BE2C (cell line): ENCODE results near the gene CSF1R.

Experiments
- DNase-seq: peaks from one replicate; pipeline ENCODE4 v3.0.0-alpha.2; 2020
- H3K27me3 ChIP-seq: fragments of 250-450 bp; sonication (Bioruptor Pico); 2 replicates; pipeline ENCODE4 v1.5.1; 2020; ENCODE audit warnings: mild to moderate bottlenecking
- H3K36me3 ChIP-seq: fragments of 250-450 bp; sonication (Bioruptor Pico); 2 replicates; pipeline ENCODE4 v1.5.1; 2020; ENCODE audit warnings: mild to moderate bottlenecking
- H3K4me1 ChIP-seq: fragments of 250-450 bp; sonication (Bioruptor Pico); 2 replicates; pipeline ENCODE4 v1.5.1; 2020
- H3K4me3 ChIP-seq: 2 replicates; pipeline ENCODE4 v1.5.1; 2011; ENCODE audit warnings: low read depth, low read length
- H3K9me3 ChIP-seq: fragments of 250-450 bp; sonication (Bioruptor Pico); 2 replicates; pipeline ENCODE4 v1.5.1; 2020
- TF ChIP-seq, protein P1 (sequence below): IDR thresholded peaks from 2 replicates; pipeline ENCODE4 v1.5.1; 2012; ENCODE audit warnings: mild to moderate bottlenecking, low read depth, low read length

The CSF1R gene

DNA sequence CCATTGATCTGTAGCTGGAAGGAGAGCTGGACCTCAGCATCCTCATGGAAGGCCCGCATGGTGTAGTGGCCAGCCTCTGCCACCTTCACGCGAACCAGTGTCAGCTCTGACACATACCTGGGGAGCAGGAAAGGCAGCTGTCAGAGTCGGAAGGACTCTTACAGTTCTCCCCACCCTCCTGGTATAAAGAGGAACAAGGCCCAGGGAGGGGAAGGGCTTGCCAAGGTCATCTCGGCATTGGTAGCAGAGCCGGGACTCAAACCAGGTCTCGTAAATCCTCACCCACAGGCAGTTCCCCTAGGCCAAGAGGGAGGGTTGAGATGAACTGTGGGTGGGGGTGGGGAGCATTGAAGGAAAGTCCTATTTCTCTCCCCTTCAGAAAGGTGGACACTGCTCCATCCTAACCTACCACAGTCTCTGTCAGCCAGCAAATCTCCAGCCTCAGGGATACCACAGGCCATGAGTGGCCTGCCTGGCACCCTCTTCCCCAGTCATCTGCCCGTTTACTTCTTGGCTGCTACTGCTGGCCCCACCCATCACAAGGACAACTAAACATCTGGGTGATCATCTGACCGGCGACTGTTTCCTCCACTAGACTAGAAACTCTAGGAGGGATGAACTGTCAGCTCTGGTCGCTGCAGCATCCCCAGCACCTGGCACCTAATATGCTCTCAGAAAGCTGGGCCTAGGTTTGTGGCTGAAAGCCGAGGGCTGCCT, 45.8 kb upstream of the CSF1R start:
- H3K27me3 ChIP-seq, result no peaks in the 10 kb centered on the region
- H3K9me3 ChIP-seq, result no peaks in the 10 kb centered on the region
- H3K4me3 ChIP-seq, result no peak overlapping the region
- no peak for DNase-seq
- H3K36me3 ChIP-seq, result peaks cover 24% of the 10 kb centered on the region
- H3K4me1 ChIP-seq, result peaks cover under 1% of the 10 kb centered on the region; the same call in 1 of the 2 replicates
- TF ChIP-seq, protein P1, sequence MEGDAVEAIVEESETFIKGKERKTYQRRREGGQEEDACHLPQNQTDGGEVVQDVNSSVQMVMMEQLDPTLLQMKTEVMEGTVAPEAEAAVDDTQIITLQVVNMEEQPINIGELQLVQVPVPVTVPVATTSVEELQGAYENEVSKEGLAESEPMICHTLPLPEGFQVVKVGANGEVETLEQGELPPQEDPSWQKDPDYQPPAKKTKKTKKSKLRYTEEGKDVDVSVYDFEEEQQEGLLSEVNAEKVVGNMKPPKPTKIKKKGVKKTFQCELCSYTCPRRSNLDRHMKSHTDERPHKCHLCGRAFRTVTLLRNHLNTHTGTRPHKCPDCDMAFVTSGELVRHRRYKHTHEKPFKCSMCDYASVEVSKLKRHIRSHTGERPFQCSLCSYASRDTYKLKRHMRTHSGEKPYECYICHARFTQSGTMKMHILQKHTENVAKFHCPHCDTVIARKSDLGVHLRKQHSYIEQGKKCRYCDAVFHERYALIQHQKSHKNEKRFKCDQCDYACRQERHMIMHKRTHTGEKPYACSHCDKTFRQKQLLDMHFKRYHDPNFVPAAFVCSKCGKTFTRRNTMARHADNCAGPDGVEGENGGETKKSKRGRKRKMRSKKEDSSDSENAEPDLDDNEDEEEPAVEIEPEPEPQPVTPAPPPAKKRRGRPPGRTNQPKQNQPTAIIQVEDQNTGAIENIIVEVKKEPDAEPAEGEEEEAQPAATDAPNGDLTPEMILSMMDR, result no peak

GRCh38 chr5:150131461-150131860, 45.1 kb upstream of the CSF1R start:
- DNase-seq, result no peak
- Histone ChIP-seq H3K27me3 (no peaks in the 10 kb centered on the region), H3K36me3 (peaks cover 21% of the 10 kb centered on the region), H3K9me3 (no peaks in the 10 kb centered on the region), H3K4me1 (no peaks in the 10 kb centered on the region), H3K4me3 (no peak overlapping the region)
- TF ChIP-seq, protein P1, result no peak

DNA sequence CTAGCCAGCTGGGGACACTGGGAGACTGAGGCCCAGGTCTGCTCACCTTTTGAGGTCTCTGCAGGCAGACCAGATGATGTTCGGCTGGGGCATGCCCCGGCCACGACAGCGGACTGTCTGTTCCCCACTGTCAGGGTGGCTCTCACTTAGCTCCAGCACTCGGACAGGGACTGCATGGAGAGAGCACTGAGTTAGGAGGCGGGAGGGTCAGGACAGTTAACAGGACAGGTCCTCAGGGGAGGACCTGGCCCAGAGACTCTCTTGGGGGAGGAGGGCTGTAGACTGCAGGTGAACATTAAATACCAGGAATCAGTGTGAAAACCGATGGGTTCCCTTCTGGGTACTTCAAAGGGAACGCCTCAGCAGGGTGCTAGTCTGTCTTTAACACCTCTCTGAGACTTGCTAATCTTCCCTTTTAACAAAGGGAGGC, 44.2 kb upstream of the CSF1R start:
- TF ChIP-seq, protein P1, result no peak
- H3K4me1 ChIP-seq, result no peaks in the 10 kb centered on the region
- H3K27me3 ChIP-seq, result no peaks in the 10 kb centered on the region
- H3K36me3 ChIP-seq, result peaks cover 21% of the 10 kb centered on the region
- no peak overlapping the region for H3K4me3 ChIP-seq
- no peak for DNase-seq
- no peaks in the 10 kb centered on the region for H3K9me3 ChIP-seq

GRCh38 chr5:150129813-150130492, 43.6 kb upstream of the CSF1R start:
- peaks cover 24% of the 10 kb centered on the region for H3K36me3 ChIP-seq
- no peaks in the 10 kb centered on the region for H3K4me1 ChIP-seq
- TF ChIP-seq, protein P1, result peak; percentile 97
- H3K4me3 ChIP-seq, result no peak overlapping the region
- H3K9me3 ChIP-seq, result no peaks in the 10 kb centered on the region
- peak; percentile 75 for DNase-seq
- no peaks in the 10 kb centered on the region for H3K27me3 ChIP-seq

- Histone ChIP-seq H3K4me1 (no peaks in the 10 kb centered on the region), H3K36me3 (peaks cover 22% of the 10 kb centered on the region), H3K9me3 (no peaks in the 10 kb centered on the region), H3K27me3 (no peaks in the 10 kb centered on the region), H3K4me3 (no peak overlapping the region)
- no peak for DNase-seq
- TF ChIP-seq, protein P1, result no peak
Measured at GRCh38 chr5:150129454-150129812, 43.1 kb upstream of the CSF1R start.

DNA sequence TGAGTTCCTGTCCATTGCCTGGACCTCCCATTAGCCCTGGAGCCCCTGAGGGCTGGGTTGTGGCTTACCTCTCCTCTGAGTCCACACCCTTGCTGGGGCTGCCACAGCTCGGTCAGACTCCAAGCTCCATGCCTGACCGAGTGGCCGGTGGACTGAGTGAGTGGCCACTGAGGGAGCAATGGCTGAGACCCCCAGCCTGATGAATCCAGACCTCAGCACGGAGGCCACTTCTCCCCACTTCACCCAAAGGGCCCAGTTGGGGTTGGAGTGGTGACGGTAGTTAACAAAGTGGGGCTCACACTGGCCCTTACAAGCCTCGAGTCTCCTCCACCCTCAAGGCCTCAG, 40.5 kb upstream of the CSF1R start:
- TF ChIP-seq, protein P1, result no peak

More for the DNA sequence above, 40.5 kb upstream of the CSF1R start:
- Histone ChIP-seq H3K9me3 (no peaks in the 10 kb centered on the region), H3K4me1 (no peaks in the 10 kb centered on the region), H3K27me3 (no peaks in the 10 kb centered on the region), H3K36me3 (peaks cover 22% of the 10 kb centered on the region), H3K4me3 (no peak overlapping the region)
- DNase-seq, result no peak
